ENCODE data around the gene POLR3A.
A peak's percentile ranks its signal among the peaks of the same experiment; 100 is the strongest.

Gene POLR3A

DNA sequence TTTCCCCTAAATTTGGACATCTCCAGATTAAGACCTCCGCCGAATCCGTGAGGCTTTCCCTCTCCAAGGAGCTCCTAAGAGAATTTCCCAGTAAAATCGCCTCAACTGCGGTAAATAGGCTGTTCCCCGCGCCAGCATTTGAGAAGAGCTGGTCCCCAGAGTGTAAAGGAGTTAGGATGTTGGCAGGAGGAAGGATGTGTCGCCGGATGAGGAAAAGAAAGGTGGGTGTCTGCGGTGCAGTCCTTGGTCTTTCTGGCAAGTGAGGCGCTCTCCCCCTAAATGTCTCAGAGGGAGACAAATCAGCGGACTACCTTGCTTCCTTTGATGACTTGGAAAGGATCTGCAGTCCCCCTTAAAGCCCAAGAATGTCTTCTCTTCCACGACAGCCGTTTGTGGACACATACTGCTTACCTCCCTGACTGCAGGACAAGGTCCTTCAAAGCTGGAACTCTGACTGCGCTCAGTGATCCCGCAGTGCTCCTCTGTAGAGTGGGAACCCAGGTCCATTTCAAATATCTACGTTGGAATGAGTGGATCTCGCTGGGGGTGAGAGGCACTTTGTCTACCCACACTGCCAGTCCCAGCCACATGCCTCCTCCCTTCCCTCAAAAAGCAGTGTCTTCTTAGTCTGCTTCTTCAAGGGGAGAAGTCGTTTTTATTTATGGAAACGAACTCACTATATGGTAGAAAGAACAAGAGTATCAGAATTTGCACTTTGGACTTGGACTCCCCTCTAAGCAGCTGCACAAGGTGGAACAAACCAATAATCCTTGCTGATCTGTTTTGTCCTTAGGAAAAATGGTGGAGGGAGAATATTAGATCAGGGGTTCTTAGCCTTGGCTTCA lies 101.7 kb downstream of the POLR3A start:
- no peak for TF ChIP-seq CTCF (IDR thresholded peaks at IDR 0.05)

GRCh38 chr10:77926566-77927401 lies 102.5 kb downstream of the POLR3A start, which contains the start of gene DLG5:
TSS of gene DLG5 (minus strand) at chr10:77926755. CDS start at chr10:77926520, 235 bp downstream.
- no peak for TF ChIP-seq CTCF (IDR thresholded peaks at IDR 0.05)

- peak; percentile 29; the same call in 1 of the 2 replicates for TF ChIP-seq CTCF (IDR thresholded peaks at IDR 0.05)
These were observed 103.3 kb downstream of the POLR3A start for GRCh38 chr10:77925795-77926565.

GRCh38 chr10:77925410-77925794 lies 103.9 kb downstream of the POLR3A start:
- no peak for TF ChIP-seq CTCF (IDR thresholded peaks at IDR 0.05)

GRCh38 chr10:77922566-77923179 lies 106.6 kb downstream of the POLR3A start:
- no peak for TF ChIP-seq CTCF (IDR thresholded peaks at IDR 0.05)

DNA sequence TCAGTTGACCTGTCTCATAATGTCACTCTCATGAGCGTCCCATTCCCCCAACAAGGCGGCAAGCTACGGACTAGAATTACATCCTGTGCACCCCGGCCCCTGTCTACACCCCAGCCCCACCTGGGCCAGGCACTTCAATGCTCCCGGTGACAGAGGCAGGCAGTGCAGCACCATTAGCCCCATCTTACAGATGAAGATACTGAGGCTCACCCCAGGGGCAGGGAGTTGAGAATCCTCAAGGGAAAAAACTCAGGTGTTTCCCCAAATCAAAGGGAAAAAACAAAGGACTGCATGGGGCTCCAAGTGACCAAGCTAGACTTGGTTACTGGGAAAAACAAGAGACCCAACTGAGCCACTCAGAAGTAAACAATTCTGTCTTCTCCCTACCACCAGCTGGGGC lies 107.3 kb downstream of the POLR3A start:
- TF ChIP-seq CTCF (IDR thresholded peaks at IDR 0.05): no peak

DNA sequence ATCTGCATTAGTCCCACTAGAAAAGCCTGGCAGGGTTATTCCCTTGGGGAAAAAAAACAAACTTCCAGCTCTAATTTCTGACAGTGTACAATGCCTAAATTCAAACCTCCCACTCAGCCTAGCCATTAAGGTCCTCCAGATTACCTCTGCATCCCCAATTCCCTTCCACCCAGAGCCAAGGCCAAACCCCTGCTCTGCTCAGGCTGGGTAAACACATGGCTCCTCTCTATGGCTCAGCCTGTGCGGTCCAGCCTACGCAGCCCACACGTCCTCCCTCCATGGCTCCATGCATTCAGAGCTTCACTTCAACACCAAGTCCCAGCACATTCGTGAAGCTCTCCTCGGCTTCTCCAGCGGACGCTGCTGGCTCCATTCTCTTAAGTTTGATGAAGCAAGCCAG lies 107.9 kb downstream of the POLR3A start:
- TF ChIP-seq CTCF (IDR thresholded peaks at IDR 0.05): no peak
